ENCODE results near the gene GNRH2. TPM values are rescaled to one million over a fixed set of nuclear protein-coding genes. Genes with fewer than 3 reads are reported as not detected.
"Not testable (repeated sequence)": the region's sequence is repeated elsewhere in the genome, so short reads cannot be mapped to it uniquely, and the experiment has no call there.

Gene GNRH2
- total RNA-seq, 1 experiment from 2014 or later: 0.50 TPM

GRCh38 chr20:3070725-3071124, 27.3 kb downstream of the GNRH2 start:
- peak overlapping the region; percentile 55 for H3K4me3 Mint-ChIP-seq (ENCODE audit: low read depth, unreplicated experiment)
- CTCF ChIA-PET: no interaction called here
- H3K9me3 Mint-ChIP-seq (ENCODE audit: low read depth, unreplicated experiment): no peaks in the 10 kb centered on the region
- BruUV-seq (replicated peaks): no TSS peak
- intact Hi-C loops (cut with micrococcal nuclease; ENCODE audit: unreplicated experiment): no loop called here
- H3K27ac Mint-ChIP-seq (ENCODE audit: unreplicated experiment): peak overlapping the region; percentile 69
- H3K27me3 Mint-ChIP-seq (ENCODE audit: unreplicated experiment): peaks cover 25% of the 10 kb centered on the region
- no peak for DNase-seq
- TF ChIP-seq CTCF (IDR thresholded peaks at IDR 0.05; ENCODE audit: unreplicated experiment): no peak
- peaks cover 7% of the 10 kb centered on the region for H3K4me1 Mint-ChIP-seq (ENCODE audit: low read depth, unreplicated experiment)
- H3K36me3 Mint-ChIP-seq (ENCODE audit: insufficient read depth, unreplicated experiment): no peaks in the 10 kb centered on the region

GRCh38 chr20:3071266-3071609, 27.8 kb downstream of the GNRH2 start:
- Mint-ChIP-seq H3K36me3 (ENCODE audit: insufficient read depth, unreplicated experiment) (no peaks in the 10 kb centered on the region), H3K27me3 (ENCODE audit: unreplicated experiment) (peaks cover 22% of the 10 kb centered on the region), H3K4me3 (ENCODE audit: low read depth, unreplicated experiment) (peak overlapping the region; percentile 55), H3K9me3 (ENCODE audit: low read depth, unreplicated experiment) (no peaks in the 10 kb centered on the region), H3K27ac (ENCODE audit: unreplicated experiment) (peak overlapping the region; percentile 69), H3K4me1 (ENCODE audit: low read depth, unreplicated experiment) (peaks cover 7% of the 10 kb centered on the region)
- DNase-seq: no peak
- CTCF ChIA-PET: no interaction called here
- no peak for TF ChIP-seq CTCF (IDR thresholded peaks at IDR 0.05; ENCODE audit: unreplicated experiment)
- intact Hi-C loops (cut with micrococcal nuclease; ENCODE audit: unreplicated experiment): no loop called here
- BruUV-seq (replicated peaks): no TSS peak

GRCh38 chr20:3071610-3072529, 28.4 kb downstream of the GNRH2 start, which contains the start of gene OXT:
OXT (plus strand) TSS chr20:3071620; CDS start chr20:3071656, 36 bp downstream.
- peaks cover 7% of the 10 kb centered on the region for H3K4me1 Mint-ChIP-seq (ENCODE audit: low read depth, unreplicated experiment)
- H3K9me3 Mint-ChIP-seq (ENCODE audit: low read depth, unreplicated experiment): no peaks in the 10 kb centered on the region
- CTCF ChIA-PET: no interaction called here
- BruUV-seq (replicated peaks): no TSS peak
- H3K4me3 Mint-ChIP-seq (ENCODE audit: low read depth, unreplicated experiment): peak within 1 kb of the TSS; percentile 55
- H3K36me3 Mint-ChIP-seq (ENCODE audit: insufficient read depth, unreplicated experiment): no peaks in the 10 kb centered on the region
- peaks cover 16% of the 10 kb centered on the region for H3K27me3 Mint-ChIP-seq (ENCODE audit: unreplicated experiment)
- H3K27ac Mint-ChIP-seq (ENCODE audit: unreplicated experiment): peak within 1 kb of the TSS; percentile 69
- DNase-seq: no peak
- TF ChIP-seq CTCF (IDR thresholded peaks at IDR 0.05; ENCODE audit: unreplicated experiment): no peak
- intact Hi-C loops (cut with micrococcal nuclease; ENCODE audit: unreplicated experiment): no loop called here

- Mint-ChIP-seq H3K27me3 (ENCODE audit: unreplicated experiment) (peaks cover 12% of the 10 kb centered on the region), H3K4me3 (ENCODE audit: low read depth, unreplicated experiment) (peak overlapping the region; percentile 55), H3K9me3 (ENCODE audit: low read depth, unreplicated experiment) (no peaks in the 10 kb centered on the region), H3K27ac (ENCODE audit: unreplicated experiment) (no peak overlapping the region), H3K4me1 (ENCODE audit: low read depth, unreplicated experiment) (peaks cover 7% of the 10 kb centered on the region), H3K36me3 (ENCODE audit: insufficient read depth, unreplicated experiment) (no peaks in the 10 kb centered on the region)
- BruUV-seq (replicated peaks): no TSS peak
- DNase-seq: no peak
- CTCF ChIA-PET: interaction anchor here (0.5 kb wide), 1 partner anchor 352 kb away, joined by 11 read pairs; no protein-coding TSS in a partner anchor
- no peak for TF ChIP-seq CTCF (IDR thresholded peaks at IDR 0.05; ENCODE audit: unreplicated experiment)
- intact Hi-C loops (cut with micrococcal nuclease; ENCODE audit: unreplicated experiment): no loop called here
These were observed 29.3 kb downstream of the GNRH2 start for GRCh38 chr20:3072530-3073250.

GRCh38 chr20:3073251-3073643, 29.8 kb downstream of the GNRH2 start:
- DNase-seq; H3K9me3 Mint-ChIP-seq (ENCODE audit: low read depth, unreplicated experiment); intact Hi-C loops (cut with micrococcal nuclease; ENCODE audit: unreplicated experiment); H3K36me3 Mint-ChIP-seq (ENCODE audit: insufficient read depth, unreplicated experiment); H3K4me3 Mint-ChIP-seq (ENCODE audit: low read depth, unreplicated experiment); H3K27ac Mint-ChIP-seq (ENCODE audit: unreplicated experiment); BruUV-seq (replicated peaks); H3K4me1 Mint-ChIP-seq (ENCODE audit: low read depth, unreplicated experiment): not testable (repeated sequence)
- CTCF ChIA-PET: interaction anchor here (0.5 kb wide), 1 partner anchor 353 kb away, joined by 11 read pairs; no protein-coding TSS in a partner anchor
- H3K27me3 Mint-ChIP-seq (ENCODE audit: unreplicated experiment): peaks cover 12% of the 10 kb centered on the region
